Spleen (tissue), 11 donors: ENCODE results near the gene ZDHHC4. TPM values are rescaled to one million over a fixed set of nuclear protein-coding genes. Genes with fewer than 3 reads are reported as not detected.

ENCODE experiments used
- DNase-seq: peaks from one replicate; pipeline ENCODE4 v3.0.0-alpha.2; 2020
- H3K27ac ChIP-seq, 8 donors: fragments of 200-600 bp; sonication (generic) in 7 of 8; 1 replicate in 4 of 8; 2 replicates in 4 of 8; pipeline versions ENCODE4 v1.5.0 to v1.8.0; 2016 to 2021; ENCODE audit warnings: inconsistent platforms in 4 of 8, mild to moderate bottlenecking in 4 of 8, moderate library complexity in 1 of 8
- H3K27me3 ChIP-seq, 7 donors: fragments of 200-600 bp; sonication (generic) in 6 of 7; replicated peaks in 1 of 7; 1 replicate in 4 of 7; 2 replicates in 3 of 7; pipeline versions ENCODE4 v1.5.0 to v1.8.0; 2016 to 2021; ENCODE audit warnings: inconsistent platforms in 3 of 7, mild to moderate bottlenecking in 1 of 7
- H3K36me3 ChIP-seq, 6 donors: fragments of 200-600 bp; sonication (generic) in 5 of 6; 1 replicate in 4 of 6; 2 replicates in 2 of 6; pipeline versions ENCODE4 v1.5.0 to v1.8.0; 2016 to 2021; ENCODE audit warnings: inconsistent platforms in 2 of 6
- H3K4me1 ChIP-seq, 6 donors: fragments of 200-600 bp; sonication (generic) in 5 of 6; 1 replicate in 3 of 6; 2 replicates in 3 of 6; pipeline versions ENCODE4 v1.5.0 to v1.8.0; 2016 to 2021; ENCODE audit warnings: inconsistent platforms in 3 of 6
- H3K4me3 ChIP-seq, 8 donors: fragments of 200-600 bp; sonication (generic) in 7 of 8; 1 replicate in 4 of 8; 2 replicates in 4 of 8; pipeline versions ENCODE4 v1.5.0 to v1.8.0; 2016 to 2021; ENCODE audit warnings: inconsistent platforms in 4 of 8, mild to moderate bottlenecking in 4 of 8, moderate library complexity in 2 of 8
- H3K9me3 ChIP-seq, 8 donors: fragments of 200-600 bp; sonication (generic) in 7 of 8; 1 replicate in 4 of 8; 2 replicates in 4 of 8; pipeline versions ENCODE4 v1.5.0 to v1.8.0; 2016 to 2021; ENCODE audit warnings: inconsistent platforms in 4 of 8
- POLR2A ChIP-seq, 3 donors: fragments of 450-650 bp; IDR thresholded peaks; one replicate each; pipeline ENCODE4 v1.5.1; 2017; ENCODE audit warnings: antibody characterized with exemption in 3 of 3, mild to moderate bottlenecking in 1 of 3
- POLR2AphosphoS5 ChIP-seq, 3 donors: sonication (generic); formaldehyde crosslinking; IDR thresholded peaks; one replicate each; pipeline ENCODE4 v1.5.1; 2017; ENCODE audit warnings: antibody characterized with exemption in 3 of 3
- WGBS, 5 donors: extraction: QIAGEN DNeasy Blood & Tissue Kit in 3 of 5; methylation state at CpG; one replicate each; pipeline versions ENCODE4 v1.1.5 to v1.1.7; 2013 to 2018; 5-methylcytosine and 5-hydroxymethylcytosine counted together
- intact Hi-C: fragments of 100-400 bp; cut with DNase I; formaldehyde crosslinking; loops from one replicate; pipeline ENCODE4 v1.15.0; 2023; ENCODE audit warnings: low total_unique reads
- polyA plus RNA-seq, 3 donors: library from polyadenylated mRNA; stranded (reverse); fragments of 200-250 nt; gene quantifications; one replicate each; pipeline ENCODE4 v1.2.1, GENCODE V29; 2013
- total RNA-seq, 7 donors: library from RNA; depleted of rRNA in 3 of 7; stranded (reverse); fragments of >200 nt in 3 of 7; fragmentation: NEBNext Ultra II Directional in 4 of 7; extraction: Animal tissue kit (Norgen Biotek cat#: 25700) in 4 of 7; gene quantifications; one replicate each; pipeline versions ENCODE4 v1.1.0 to v1.2.1, GENCODE V29; 2016 to 2021
- TF ChIP-seq, protein P1 (sequence below), 11 experiments: fragments of 200-600 bp in 7 of 11; fragments of 450-650 bp in 4 of 11; sonication (generic) in 4 of 11; IDR thresholded peaks in 8 of 11; conservative IDR thresholded peaks in 3 of 11; 1 replicate in 7 of 11; 2 replicates in 4 of 11; pipeline versions ENCODE4 v1.4.0 to v1.8.0; 2016 to 2021; ENCODE audit warnings: antibody characterized with exemption in 11 of 11, inconsistent platforms in 4 of 11, mild to moderate bottlenecking in 1 of 11
- donor health status: healthy with polysubstance abuse.
- donor health status: DM: no; HTN: no; CAD: no; lungs with moderate emphysema.
- donor health status: DM: no; HTN: no; CAD: no.
- donor health status: Bipolar disorder and iron deficiency.
- donor health status: healthy.
- donor health status: DM: no; HTN: no; CAD: no.
- donor health status: DM: yes; HTN: yes; CAD: no.

Gene ZDHHC4
- total and polyA plus RNA-seq, 10 donors = 26.6 to 46.4 (median 37.4) TPM

DNA sequence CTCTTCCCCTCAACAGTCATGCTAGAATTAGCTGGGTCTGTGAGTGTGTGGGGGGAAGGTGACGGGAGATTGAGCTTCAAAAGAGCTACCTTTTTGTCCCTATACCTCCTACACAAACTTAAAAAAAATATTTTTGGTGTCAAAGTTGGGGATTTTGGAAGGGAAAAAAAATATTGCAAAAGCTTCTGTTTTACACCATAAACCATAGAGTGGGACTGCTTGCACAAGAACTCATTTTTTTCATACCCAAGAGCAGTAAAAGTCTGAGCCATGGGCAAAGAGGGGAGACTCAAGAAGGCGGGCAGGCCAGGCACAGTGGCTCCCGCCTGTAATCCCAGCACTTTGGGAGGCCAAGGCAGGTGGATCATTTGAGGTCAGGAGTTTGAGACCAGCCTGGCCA is 9.4 kb upstream of the ZDHHC4 start:
- Histone ChIP-seq H3K27ac (no peak overlapping the region), H3K4me3 (no peak overlapping the region), H3K9me3 (no peaks in the 10 kb centered on the region), H3K4me1 (no peaks in the 10 kb centered on the region), H3K27me3 (peaks cover 0 to 8% (median 0%) of the 10 kb centered on the region in 7 donors), H3K36me3 (no peaks in the 10 kb centered on the region)
- no peak for DNase-seq
- intact Hi-C loops = no loop called here
- TF ChIP-seq POLR2A (IDR thresholded peaks at IDR 0.05) (no peak), POLR2AphosphoS5 (IDR thresholded peaks at IDR 0.05) (no peak)
- TF ChIP-seq, protein P1, sequence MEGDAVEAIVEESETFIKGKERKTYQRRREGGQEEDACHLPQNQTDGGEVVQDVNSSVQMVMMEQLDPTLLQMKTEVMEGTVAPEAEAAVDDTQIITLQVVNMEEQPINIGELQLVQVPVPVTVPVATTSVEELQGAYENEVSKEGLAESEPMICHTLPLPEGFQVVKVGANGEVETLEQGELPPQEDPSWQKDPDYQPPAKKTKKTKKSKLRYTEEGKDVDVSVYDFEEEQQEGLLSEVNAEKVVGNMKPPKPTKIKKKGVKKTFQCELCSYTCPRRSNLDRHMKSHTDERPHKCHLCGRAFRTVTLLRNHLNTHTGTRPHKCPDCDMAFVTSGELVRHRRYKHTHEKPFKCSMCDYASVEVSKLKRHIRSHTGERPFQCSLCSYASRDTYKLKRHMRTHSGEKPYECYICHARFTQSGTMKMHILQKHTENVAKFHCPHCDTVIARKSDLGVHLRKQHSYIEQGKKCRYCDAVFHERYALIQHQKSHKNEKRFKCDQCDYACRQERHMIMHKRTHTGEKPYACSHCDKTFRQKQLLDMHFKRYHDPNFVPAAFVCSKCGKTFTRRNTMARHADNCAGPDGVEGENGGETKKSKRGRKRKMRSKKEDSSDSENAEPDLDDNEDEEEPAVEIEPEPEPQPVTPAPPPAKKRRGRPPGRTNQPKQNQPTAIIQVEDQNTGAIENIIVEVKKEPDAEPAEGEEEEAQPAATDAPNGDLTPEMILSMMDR (IDR thresholded peaks at IDR 0.05 in 8 of 11, conservative IDR thresholded peaks at IDR 0.05 in 3 of 11) = no peak
- WGBS, 5 donors = 77 to 85% (median 83%) methylated on average over 3 of the region's 3 CpGs

DNA sequence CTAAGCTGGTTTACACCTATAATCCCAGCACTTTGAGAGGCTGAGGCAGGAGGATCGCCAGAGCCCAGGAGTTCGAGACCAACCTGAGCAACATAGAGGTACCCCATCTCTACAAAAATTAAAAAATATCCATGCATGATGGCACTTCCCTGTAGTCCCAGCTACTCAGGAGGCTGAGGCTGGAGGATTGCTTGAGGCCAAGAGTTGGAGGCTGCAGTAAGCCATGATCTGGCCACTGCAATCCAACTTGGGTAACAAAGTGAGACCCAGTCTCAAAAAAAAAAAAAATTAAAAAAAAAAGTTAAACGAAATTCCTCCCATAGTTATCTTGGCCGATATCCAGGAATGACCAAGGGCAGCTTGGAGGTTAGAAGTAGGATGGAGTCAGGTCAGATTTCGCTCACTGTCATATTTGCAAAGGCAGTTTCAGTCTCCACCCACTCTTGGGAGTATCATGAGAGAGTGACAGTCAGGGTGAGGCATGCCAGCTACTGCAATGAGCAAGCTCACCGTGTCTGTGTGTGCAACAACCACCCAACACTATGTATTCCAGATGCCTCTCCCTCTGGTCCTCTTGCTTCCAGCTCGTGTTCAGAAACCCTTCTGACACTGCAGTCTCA is 6.0 kb upstream of the ZDHHC4 start:
- no peaks in the 10 kb centered on the region for H3K36me3 ChIP-seq
- no peak for DNase-seq
- H3K4me3 ChIP-seq = no peak overlapping the region
- no peak overlapping the region for H3K27ac ChIP-seq
- 62 to 79% (median 74%) methylated on average over 7 of the region's 7 CpGs for WGBS, 5 donors
- intact Hi-C loops = no loop called here
- peaks cover 0 to 6% (median under 1%) of the 10 kb centered on the region in 6 donors for H3K4me1 ChIP-seq
- no peak for TF ChIP-seq POLR2A (IDR thresholded peaks at IDR 0.05)
- TF ChIP-seq POLR2AphosphoS5 (IDR thresholded peaks at IDR 0.05) = no peak
- TF ChIP-seq, protein P1 (IDR thresholded peaks at IDR 0.05 in 8 of 11, conservative IDR thresholded peaks at IDR 0.05 in 3 of 11) = no peak
- H3K27me3 ChIP-seq = peaks cover 0 to 8% (median 0%) of the 10 kb centered on the region in 7 donors
- no peaks in the 10 kb centered on the region for H3K9me3 ChIP-seq

DNA sequence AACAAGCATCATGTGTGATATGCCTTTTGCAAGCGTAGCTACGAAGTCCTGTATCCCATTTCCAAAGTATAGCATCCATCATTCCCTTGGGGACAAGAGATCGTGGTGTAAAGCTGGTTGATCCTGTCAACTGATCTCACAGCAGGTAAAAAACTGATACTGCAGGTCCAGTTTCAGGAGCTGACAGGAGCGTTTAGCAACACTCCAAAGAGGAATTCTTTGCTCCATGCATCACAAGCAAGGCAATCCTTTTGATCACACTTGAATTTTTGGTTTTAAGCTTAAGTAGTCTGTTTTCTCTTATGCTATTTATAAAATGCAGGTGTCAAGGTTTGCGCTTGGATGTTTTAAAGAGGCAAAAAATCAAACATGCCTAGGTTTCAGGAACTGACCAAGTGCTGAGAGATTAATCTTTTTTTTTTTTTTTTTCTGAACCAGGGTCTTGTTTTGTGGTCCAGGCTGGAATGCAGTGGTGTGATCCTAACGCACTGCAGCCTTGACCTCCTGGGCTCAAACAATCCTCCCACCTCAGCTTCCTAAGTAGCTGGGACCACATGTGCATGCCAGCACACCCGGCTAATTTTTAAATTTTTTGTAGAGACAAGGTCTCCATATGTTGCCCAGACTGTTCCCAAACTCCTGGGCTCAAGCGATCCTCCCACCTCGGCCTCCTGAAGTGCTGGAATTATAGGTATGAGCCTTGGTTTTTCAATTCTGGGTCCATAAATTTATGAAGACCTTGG is 1.8 kb upstream of the ZDHHC4 start:
- Histone ChIP-seq H3K27ac (no peak overlapping the region), H3K36me3 (peaks cover 0 to 14% (median 4%) of the 10 kb centered on the region in 6 donors), H3K4me3 (no peak overlapping the region), H3K4me1 (peaks cover 0 to 29% (median 13%) of the 10 kb centered on the region in 6 donors), H3K9me3 (no peaks in the 10 kb centered on the region), H3K27me3 (no peaks in the 10 kb centered on the region)
- no peak for DNase-seq
- 76 to 86% (median 80%) methylated on average over 8 to 9 of the region's 9 CpGs for WGBS, 5 donors
- no peak for TF ChIP-seq POLR2AphosphoS5 (IDR thresholded peaks at IDR 0.05)
- TF ChIP-seq, protein P1 (IDR thresholded peaks at IDR 0.05 in 8 of 11, conservative IDR thresholded peaks at IDR 0.05 in 3 of 11) = no peak
- no peak for TF ChIP-seq POLR2A (IDR thresholded peaks at IDR 0.05)
- intact Hi-C loops = no loop called here
